NCI-H1436 (cell line): ENCODE data around the gene PODN.

ENCODE experiments used
- DNase-seq: peaks from one replicate; lab custom pipeline; 2025; lab: John Stamatoyannopoulos, UW

The PODN gene, protein sequence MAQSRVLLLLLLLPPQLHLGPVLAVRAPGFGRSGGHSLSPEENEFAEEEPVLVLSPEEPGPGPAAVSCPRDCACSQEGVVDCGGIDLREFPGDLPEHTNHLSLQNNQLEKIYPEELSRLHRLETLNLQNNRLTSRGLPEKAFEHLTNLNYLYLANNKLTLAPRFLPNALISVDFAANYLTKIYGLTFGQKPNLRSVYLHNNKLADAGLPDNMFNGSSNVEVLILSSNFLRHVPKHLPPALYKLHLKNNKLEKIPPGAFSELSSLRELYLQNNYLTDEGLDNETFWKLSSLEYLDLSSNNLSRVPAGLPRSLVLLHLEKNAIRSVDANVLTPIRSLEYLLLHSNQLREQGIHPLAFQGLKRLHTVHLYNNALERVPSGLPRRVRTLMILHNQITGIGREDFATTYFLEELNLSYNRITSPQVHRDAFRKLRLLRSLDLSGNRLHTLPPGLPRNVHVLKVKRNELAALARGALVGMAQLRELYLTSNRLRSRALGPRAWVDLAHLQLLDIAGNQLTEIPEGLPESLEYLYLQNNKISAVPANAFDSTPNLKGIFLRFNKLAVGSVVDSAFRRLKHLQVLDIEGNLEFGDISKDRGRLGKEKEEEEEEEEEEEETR

DNA sequence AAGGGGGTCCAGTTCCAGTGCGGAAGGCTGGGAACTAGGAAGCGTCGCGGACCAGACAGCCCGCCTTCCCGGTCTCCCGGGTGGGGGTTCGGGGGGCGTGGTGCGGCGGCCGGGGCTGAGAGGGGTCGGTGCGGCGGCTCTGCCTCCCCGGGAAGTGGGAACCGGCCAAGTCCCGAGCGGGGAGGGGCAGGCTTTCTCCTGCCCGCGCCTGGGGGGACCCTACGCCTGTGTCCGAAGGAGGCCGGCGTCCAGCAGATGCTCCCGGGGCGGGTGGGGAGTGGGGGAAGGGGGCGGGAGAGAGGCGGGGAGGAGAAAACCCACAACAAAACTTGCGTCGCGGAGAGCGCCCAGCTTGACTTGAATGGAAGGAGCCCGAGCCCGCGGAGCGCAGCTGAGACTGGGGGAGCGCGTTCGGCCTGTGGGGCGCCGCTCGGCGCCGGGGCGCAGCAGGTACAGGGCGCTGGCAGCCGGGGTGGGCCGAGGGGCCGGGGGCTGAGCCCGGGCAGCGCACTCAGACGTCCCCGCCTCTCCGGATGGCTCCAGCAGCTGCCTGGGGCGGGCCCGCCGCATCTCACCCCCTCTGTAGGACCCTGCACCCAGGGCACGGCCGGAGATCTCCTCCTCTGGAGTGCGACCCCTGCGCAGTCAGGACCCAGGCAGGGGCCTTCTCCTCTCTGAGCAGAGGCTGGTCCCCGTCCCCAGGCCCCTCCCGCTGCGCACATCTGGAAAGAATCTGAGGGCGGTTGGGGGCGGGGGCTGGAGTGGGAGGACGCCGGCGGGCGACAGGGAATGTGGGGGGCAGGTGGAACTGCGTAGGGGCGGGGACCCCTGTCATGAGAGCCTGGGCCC lies at the start of gene PODN:
Gene PODN (plus strand): TSS at position 355 of the 849 bp plus-strand sequence. CDS start 7,643 bp downstream, outside the sequence.
- no peak for DNase-seq

DNA sequence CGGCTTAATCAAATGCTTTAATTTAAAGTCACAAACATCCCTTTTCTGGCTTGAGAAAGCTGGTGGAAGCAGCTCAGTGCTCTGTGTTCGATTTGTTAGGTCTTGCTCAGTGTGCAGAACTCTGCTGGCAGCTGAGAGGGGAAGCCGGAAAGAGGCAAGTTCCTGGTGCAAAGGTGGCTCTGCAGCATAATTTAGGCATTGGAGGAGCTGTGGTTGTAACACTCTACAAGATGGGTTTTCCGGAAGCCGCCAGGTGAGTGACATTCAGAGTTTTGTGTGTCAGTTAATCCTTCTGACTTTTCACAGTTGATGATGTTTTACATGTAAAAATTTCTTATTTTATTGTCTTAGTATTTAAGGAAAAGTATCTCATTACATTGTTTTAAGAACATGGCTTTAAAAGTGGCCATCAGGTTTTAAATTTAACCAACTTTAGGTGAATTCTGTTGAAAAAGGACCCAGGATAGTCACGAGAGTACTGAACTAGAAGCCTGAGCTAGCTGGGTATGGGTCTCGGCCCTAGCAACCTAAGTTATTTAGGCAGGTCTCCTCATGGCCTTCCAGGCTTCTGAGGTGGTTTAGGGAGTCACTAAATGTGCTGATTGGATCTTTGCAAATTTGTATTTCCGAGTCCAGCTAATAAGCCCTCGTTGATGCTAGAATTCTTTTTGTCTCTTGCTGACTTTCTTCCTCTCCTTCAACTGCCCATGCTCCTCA lies 47.1 kb upstream of the PODN start:
- peak; percentile 80 for DNase-seq

DNA sequence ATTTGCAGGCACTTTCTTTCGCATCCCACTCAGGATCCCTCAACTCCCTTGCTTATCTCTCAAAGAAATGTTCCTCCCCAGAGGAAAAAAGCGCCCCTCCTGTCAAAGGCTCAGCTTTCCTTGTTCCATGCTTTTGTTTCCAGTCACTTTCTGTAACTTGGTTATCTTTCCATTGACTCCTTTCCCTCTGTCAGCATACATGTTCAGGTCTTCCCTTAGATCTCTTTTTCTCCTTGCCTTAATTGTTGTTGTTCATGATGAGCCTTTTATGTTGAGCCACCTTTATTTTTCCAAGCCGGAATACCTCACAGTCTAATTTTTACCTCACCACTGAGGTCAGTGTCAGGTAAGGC lies 46.5 kb upstream of the PODN start:
- DNase-seq = no peak

DNA sequence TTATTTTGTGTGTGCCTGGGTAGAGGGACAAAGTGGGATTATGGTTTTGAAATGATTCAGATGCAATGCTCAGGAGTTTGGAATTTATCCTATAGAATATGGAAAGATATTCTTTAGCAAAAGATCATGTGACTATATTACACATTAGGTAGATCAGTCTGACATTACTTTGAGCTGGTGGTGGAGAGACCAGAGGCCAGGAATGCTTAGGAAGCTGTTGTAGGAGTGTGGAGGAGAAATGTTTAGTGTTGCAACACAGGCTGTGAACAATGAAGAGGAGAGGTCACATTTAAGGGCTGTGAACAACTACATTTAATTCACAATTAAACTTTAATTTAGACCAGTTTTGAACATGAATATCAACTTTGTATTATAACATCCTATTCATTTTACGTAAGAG lies 45.3 kb upstream of the PODN start:
- no peak for DNase-seq

DNA sequence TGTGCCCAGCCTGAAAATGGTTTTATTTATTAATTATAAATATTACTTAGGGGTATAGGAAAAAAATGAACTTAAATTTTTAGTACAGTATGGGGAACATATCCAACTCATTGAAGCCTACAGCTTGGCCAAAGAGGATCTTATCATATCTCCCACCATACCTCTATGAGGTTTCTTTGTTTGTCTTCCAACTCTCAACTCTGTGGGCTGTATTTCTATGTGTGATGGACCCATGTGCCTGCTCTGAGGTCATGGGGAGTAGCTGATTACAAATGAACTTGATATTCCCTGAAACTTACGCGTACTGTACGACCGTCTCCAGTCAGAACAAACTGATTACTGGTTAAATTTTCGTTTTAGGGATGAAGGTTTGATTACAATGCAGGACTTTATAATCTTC lies 41.4 kb upstream of the PODN start:
- no peak for DNase-seq

DNA sequence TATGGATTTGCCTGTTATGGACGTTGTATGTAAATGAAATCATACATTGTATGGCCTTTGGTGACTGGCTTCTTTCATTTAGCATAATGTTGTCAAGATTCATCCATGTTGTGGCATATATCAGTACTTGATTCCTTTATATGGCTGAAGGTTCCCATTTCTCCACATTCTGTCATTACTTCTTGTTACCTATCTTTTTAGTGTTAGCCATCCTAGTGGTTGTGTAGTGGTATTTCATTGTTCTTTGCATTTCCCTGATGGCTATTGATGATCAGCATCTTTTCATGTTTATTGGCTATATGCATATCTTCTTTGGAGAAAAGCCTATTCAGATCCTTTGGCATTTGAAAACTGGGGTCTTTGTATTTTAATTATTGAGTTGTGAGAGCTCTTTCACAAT lies 39.8 kb upstream of the PODN start:
- no peak for DNase-seq

DNA sequence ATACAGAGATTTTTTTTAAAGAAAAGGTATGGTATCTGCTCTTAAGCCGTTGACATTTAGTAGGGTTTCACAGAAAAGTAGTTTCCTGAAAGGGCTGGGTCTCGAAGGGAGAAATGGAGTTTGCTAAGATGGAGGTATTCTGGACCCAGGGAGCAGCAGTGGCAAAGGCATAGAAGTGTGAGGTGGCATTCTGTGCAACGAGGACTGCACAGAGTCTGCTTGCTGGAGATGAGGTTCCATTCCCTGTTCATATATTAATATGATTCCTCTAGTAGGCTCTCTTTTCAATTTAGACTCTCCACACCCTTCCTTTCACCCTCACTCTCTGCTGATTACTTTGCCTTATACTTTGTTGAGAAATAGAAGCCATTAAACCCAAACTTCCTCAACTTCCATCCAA lies 38.5 kb upstream of the PODN start:
- no peak for DNase-seq

DNA sequence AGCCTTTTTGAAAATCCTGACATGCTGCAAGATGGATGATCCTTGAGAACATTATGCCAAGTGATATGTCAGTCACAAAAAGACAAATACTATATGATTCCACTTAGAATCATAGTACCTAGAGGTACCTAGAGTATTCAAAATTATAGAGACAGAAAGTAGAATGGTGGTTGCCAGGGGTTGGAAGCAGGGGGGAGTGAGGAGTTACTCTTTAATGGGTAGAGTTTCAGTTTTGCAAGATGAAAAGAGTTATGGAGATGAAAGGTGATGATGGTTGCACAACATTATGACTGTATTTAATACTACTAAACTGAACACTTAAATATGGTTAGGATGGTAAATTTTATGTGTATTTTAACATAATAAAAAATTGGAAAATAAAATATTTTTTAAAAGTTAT lies 37.9 kb upstream of the PODN start:
- DNase-seq = no peak

DNA sequence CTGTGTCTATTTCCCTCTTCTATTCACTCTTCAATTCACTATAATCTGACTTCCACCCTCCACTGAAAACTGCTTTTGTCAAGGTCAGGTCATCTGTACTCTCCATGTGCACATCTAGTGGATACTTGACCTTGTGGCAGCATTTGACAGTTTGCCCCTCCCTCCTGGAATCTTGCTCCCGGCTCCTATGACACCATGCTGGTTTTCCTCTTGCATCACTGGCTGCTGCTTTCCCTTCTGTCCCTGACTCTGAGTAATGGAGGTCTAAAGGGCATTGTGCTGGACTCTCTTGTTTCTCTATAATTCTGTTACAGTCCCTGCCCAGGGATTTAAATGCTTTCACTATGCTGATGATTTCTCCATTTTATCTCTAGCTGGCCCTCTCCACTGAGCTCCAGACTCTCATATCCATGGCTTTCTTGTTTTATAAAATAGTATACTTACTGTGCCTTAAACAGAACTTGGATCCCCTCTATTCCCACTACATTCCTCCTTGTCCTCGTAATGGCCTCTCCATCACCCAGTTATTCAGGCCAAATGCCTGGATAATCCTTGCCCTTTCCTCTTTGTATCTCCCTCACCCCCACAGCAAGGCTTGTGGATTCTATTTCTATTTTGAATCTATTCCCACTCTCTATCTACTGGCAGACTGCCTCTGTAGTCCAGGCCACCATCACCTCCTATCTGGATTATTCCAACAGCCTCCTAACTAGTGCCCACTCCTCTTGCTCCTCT lies 36.8 kb upstream of the PODN start:
- no peak for DNase-seq

DNA sequence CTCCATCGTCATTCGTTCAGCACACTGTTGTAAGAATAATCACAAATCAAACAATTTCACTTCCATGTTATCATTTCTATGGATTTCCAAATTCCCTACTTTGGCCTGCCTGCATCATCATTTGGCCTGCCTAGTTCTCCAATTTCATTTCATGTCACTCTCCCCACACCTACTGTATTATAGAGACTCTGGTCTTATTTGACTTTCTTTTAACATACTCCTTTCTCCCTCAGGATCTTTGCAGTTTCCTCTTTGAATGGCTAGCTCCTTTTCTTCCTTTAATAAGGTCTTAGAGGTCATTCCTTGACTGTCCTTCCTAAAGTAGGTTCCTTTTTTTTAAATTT lies 36.3 kb upstream of the PODN start:
- DNase-seq = no peak

DNA sequence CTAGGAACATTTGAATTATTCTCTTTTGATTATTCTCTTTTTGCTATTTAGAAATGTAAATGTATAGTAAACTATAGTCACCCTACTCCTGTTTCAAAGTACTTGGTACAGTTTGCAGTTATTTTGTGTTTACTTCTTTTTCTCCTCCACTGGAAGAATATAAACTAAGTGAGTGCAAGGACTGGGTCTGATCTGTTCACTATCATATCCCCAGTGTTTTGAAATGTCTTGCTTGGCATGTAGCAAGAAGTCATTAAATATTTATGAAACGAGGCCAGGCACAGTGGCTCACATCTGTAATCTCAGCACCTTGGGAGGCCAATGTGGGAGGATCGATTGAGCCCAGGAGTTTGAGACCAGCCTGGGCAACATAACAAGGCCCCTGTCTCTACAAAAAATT lies 35.8 kb upstream of the PODN start:
- DNase-seq = no peak

DNA sequence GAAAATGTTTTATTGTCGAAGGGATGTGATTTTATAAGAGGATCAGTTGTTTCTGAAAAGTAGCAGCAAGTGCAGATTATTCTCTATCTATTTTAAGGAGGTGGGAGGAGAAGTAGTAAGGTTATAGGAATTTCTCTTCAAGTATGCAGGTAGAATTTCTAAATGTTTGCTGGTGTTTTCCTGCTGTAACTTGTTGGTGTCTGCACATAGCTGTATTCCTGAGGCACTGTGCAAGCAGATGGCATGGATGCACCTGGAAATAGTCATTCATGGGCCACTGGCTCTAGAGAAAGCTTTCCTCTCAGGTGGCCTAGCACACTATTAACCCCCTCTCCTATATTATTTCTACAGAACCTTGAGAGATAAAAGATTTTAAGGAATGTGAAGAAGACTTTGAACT lies 30.3 kb upstream of the PODN start:
- no peak for DNase-seq

DNA sequence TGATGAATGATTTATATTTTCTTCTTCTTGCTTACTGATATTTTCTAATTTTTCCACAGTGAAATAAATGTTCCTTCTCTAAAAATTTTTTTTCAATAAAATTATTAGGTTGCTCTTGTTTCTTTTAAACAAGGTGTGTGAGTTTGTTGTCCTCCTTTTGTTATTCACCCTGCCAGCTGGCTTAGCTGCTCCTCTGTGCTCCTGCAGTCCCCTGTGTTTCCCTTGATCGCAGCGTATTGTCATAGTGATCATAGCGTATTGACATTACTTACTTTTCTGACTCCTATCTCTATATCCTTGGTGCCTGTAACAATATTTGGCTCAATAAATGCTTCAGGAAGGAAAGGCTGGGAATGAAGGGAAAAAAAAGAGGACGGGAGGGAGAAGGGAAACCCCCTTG lies 24.9 kb upstream of the PODN start:
- no peak for DNase-seq

DNA sequence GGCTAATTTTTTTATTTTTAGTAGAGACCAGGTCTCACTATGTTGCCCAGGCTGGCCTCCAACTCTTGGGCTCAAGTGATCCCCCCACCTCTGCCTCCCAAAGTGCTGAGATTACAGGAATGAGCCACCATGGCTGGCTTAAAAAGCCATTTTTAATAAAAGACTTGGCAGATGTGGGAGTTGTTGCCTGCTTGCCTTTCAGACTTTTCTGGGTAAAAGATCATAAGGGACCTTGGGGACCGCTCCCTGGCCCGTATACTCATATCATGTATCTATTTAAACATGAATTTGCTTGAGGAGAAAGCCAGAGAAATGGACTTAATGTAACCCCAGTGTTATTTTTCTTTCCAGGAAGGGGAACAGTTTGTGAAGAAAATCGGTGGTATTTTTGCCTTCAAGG lies 23.4 kb upstream of the PODN start:
- no peak for DNase-seq

DNA sequence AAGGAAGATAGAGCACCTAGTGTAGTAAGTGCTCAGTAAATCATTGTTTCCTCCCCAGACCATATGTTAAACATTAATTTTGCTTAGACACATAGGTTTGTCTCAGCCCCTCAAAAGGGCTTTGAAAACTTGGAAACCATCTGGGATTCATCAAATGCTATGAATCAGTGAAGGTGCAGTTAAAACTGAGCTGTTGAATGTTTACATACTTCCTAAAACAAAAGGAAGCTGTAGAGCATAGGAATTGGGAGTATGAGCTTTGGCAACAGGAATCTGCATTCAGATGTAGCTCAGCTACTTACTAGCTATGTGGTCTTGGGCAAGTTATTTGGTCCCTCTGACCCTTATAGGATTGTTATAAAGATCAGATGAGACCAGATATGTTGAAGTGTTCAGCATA lies 18.7 kb upstream of the PODN start:
- no peak for DNase-seq

DNA sequence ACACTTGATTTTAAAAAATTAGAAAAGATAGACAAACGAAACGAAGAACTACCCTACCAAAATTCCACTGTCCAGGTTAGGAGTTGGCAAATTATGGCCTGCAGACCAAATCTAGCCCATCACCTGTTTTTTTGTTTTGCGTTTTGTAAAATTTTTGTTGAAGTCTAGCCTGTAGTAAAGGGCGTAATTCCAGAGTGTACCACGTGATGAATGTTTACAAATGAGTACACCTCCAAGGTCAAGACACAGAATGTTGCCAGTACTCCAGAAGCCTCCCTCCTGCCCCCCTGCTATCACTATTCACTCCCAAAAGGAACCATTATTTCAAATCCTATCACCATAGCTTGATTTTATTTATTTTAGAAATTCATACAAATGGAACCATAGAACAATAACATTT lies 17.1 kb upstream of the PODN start:
- DNase-seq = no peak

DNA sequence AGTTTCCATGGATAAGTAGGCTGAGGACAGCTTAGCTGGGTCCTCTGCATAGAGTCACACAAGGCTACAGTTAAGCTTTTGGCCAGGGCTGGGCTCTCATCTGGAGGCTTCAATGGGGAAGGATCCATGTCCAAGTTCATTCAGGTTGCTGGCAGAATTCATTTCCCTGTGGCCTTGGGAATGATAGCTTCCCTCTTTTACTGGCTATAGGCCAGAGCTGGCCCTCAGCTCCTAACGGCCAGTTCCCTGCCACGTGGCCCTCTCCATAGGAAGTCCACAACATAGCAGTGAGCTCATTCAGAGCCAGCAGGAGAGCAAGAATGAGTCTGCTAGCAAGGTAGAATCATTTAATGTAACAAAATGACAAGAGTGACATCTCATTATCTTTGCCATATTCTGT lies 15.1 kb upstream of the PODN start:
- DNase-seq = no peak

DNA sequence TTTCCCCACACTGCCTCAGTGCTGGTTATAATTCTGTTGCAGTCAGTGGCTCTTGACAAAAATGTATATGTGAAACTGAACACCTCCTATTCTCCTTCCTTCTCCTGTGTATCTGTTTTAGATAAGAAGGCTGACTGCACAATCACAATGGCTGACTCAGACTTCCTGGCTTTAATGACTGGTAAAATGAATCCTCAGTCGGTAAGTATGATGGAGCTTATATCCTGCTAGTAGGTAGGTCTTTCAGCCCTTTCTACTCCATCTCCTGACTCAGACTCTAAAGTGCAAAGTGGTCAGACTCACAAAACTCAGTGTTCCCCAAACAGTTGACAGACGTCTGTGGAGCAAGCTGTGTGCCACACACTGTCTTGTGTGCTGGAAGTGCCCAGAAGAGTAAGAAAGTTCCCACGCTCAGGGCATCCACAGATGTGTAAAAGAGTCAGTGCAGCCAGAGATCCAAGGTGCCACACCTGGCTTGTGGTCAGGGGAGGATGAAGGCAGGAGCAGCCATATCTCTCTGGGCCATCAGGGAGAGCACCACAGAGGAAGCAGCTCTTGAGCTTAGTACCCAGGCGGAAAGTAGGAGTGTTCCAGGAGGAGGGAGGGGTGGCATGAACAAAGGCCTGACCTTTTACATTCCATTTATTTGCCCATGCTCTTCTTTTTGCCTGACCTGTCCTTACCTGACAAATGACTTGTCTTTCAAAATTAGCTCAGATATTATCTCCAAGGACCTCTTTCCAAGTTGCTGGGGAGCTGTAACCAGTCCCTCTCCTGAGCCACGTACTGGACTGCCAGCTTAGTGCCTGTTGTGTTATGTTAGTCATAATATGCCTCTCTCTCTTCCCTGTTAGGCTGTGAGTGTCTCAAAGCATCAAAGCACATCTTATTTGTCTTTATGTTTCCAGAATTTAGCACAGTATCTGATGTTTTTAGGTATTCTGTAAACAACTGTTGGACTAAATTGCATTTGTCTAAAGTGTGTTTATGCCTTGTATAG lies 14.0 kb upstream of the PODN start:
- DNase-seq = peak; percentile 30

DNA sequence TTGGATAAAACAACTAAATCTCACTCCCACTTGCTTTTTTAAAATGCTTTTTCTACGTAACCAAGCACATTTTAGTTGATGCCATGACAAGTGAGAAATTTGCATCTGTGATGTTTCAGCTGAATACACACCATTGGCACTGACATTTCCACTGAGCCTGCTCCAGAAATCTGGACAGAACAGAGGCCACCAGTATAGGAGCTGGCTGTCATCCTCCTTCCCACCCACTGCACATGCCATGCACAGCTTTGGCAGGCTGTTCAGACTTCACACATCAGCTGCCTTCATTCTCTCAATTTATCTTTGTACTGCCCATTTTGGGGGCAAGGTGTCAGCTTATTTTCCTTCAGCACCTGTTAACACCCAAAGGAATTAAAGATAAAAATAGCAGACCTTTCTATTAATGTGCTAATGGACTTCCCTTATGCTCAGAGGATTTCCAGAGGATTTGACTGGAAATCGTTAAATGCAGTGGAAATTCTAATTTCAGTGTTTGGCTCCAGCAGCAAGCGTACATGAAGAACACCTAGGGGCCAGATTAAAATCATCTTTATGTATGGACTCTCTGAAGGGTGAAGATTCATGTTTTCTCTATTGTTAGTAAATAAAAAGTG lies 12.9 kb upstream of the PODN start:
- DNase-seq = no peak

DNA sequence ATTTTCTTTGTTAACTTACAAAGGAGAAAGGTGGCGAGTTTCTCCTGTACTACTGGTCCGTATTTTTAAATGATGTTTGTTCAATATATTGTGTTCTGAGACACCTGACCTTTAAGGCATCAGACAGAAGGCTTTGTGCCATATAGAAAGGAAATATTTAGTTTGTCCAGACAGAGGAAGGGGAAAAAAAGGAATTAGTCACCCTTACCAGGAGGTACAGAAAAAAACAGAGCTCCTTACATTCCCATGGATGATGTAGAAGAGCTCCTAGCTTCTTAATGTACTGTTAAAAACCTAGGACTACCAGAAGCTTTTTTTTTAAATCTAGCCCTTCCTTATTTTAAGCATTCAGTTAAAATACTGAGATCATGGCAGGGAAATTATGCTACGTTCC lies 12.4 kb upstream of the PODN start:
- DNase-seq = no peak
